ENCODE data around the gene ATP23.
A peak's percentile ranks its signal among the peaks of the same experiment; 100 is the strongest.

Gene ATP23

DNA sequence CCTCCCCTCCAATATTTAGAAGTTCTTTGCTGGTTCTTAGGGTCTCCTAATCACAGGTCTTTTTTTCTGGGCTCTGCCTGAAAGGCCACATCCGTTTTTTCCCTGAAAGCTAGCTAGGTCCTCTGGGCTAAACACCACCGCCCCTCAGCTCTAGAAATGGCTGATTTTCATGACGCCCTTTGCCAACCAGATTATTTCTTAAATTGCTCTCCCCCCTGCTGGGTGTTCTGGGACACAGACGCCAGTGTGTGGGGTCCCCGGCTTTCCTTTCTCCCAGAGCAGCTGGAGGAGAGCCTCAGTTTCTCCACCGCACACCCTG, 45.3 kb upstream of the ATP23 start:
- TF ChIP-seq, protein P1, sequence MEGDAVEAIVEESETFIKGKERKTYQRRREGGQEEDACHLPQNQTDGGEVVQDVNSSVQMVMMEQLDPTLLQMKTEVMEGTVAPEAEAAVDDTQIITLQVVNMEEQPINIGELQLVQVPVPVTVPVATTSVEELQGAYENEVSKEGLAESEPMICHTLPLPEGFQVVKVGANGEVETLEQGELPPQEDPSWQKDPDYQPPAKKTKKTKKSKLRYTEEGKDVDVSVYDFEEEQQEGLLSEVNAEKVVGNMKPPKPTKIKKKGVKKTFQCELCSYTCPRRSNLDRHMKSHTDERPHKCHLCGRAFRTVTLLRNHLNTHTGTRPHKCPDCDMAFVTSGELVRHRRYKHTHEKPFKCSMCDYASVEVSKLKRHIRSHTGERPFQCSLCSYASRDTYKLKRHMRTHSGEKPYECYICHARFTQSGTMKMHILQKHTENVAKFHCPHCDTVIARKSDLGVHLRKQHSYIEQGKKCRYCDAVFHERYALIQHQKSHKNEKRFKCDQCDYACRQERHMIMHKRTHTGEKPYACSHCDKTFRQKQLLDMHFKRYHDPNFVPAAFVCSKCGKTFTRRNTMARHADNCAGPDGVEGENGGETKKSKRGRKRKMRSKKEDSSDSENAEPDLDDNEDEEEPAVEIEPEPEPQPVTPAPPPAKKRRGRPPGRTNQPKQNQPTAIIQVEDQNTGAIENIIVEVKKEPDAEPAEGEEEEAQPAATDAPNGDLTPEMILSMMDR (IDR thresholded peaks at IDR 0.05; ENCODE audit: control extremely low read depth, extremely low read depth, low read depth, missing control alignments) = no peak
- CTCF ChIA-PET = interaction anchor here (0.8 to 16.8 kb wide), 9 partner anchors 9 to 113 kb away, joined by 3 to 279 read pairs (median 6); partner anchors contain the start of gene TSFM
- POLR2A ChIA-PET = no interaction called here
- DNase-seq (ENCODE audit: extremely low spot score) = no peak

GRCh38 chr12:57896434-57897201, 44.7 kb upstream of the ATP23 start:
- DNase-seq (ENCODE audit: extremely low spot score) = no peak
- POLR2A ChIA-PET = interaction anchor here (0.6 kb wide), 1 partner anchor 252 kb away, joined by 5 read pairs; no protein-coding TSS in a partner anchor

DNA sequence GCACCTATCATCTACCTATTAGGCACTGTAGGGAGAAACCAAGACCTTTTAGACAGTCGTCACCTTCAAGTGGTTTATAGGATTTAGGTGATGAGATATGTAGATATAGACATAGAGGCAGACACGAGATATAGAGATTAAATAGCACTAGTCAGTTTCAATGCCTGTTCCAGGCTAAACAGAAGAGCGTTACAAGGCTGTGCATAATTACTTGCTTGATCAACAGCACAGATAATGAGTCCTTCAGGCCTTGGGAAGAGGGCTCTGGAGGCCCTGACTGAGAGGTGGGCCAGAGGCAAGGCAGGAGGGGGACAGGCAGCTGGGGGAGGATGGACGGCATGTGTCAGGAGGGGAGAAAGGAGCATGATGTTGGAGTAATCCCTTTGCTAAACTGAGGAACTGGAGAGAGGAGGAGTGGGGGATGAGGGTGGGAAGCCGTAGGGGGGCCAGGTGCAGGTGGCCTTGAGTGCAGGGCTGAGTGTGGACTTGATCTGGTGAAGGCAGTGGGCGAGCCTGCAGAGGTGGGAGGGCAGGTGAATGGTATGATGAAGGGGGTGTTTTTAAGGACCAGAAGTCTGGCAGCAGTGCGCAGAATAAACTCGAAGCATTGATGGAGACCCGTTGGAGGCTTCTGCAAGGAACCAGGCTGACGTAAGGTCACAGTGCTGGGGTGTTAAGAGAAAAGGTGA, 43.9 kb upstream of the ATP23 start:
- POLR2A ChIA-PET = interaction anchor here (0.6 kb wide), 1 partner anchor 253 kb away, joined by 5 read pairs; no protein-coding TSS in a partner anchor
- TF ChIP-seq, protein P1 (IDR thresholded peaks at IDR 0.05; ENCODE audit: control extremely low read depth, extremely low read depth, low read depth, missing control alignments) = no peak
- CTCF ChIA-PET = interaction anchor here (0.9 to 16.8 kb wide), 12 partner anchors 8 to 114 kb away, joined by 3 to 279 read pairs (median 4); partner anchors contain the start of gene TSFM

More at GRCh38 chr12:57896434-57897201, 44.7 kb upstream of the ATP23 start:
- CTCF ChIA-PET = interaction anchor here (0.8 to 16.8 kb wide), 11 partner anchors 9 to 113 kb away, joined by 3 to 279 read pairs (median 4); partner anchors contain the start of gene TSFM
- TF ChIP-seq, protein P1 (IDR thresholded peaks at IDR 0.05; ENCODE audit: control extremely low read depth, extremely low read depth, low read depth, missing control alignments) = no peak

DNA sequence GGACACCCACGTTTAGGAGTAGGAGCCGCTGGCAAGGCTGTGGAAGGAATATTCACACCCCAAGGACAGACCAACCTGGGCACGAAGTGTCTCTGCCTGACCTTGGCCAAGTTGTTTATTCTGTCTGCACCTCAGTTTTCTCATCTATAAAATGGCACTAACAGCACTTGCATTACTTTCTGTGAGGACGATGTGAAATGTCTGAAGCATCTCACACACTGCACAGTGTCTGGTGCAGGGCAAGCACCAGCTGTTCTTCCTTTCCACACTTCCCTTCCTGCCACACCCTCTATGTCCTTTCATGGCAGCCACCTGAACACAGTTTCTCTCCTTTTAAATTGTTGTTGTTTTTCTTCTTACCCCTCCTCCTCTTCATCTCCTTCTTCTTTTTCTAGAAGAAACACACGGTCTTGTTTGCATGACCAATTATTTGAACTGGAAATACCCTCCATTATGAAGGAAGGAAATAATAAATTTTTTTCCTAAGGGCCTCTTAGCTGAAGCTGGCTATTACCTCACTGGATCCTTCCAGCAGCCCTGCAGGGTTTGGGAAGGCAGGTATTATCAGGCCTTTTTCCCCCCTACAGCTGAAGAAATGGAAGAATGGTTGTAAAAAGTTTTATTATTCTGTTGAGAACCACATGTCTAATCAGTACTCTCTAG, 42.9 kb upstream of the ATP23 start:
- CTCF ChIA-PET = interaction anchor here (0.8 to 16.8 kb wide), 14 partner anchors 10 to 142 kb away, joined by 3 to 279 read pairs (median 4); partner anchors contain the start of gene TSFM
- DNase-seq (ENCODE audit: extremely low spot score) = no peak
- TF ChIP-seq, protein P1 (IDR thresholded peaks at IDR 0.05; ENCODE audit: control extremely low read depth, extremely low read depth, low read depth, missing control alignments) = no peak
- POLR2A ChIA-PET = interaction anchor here (0.6 to 1.2 kb wide), 2 partner anchors 52 kb away, joined by 6 to 7 read pairs; partner anchors contain the start of gene CTDSP2

More for the DNA sequence above, 43.9 kb upstream of the ATP23 start:
- DNase-seq (ENCODE audit: extremely low spot score) = no peak

GRCh38 chr12:57899010-57899662, 42.2 kb upstream of the ATP23 start:
- ChIA-PET POLR2A (interaction anchor here (1.2 kb wide), 1 partner anchor 53 kb away, joined by 7 read pairs; the partner anchor contains the start of gene CTDSP2), CTCF (interaction anchor here (0.8 to 16.8 kb wide), 13 partner anchors 10 to 142 kb away, joined by 3 to 279 read pairs (median 5); partner anchors contain the start of gene TSFM)
- TF ChIP-seq, protein P1 (IDR thresholded peaks at IDR 0.05; ENCODE audit: control extremely low read depth, extremely low read depth, low read depth, missing control alignments) = no peak
- peak; percentile 82 for DNase-seq (ENCODE audit: extremely low spot score)

Data from GM10248 (cell line).